Germinal center (tissue), 1 donor: ENCODE data around the gene MMP23B.
"Not testable (repeated sequence)": the region's sequence is repeated elsewhere in the genome, so short reads cannot be mapped to it uniquely, and the experiment has no call there.

Experiments used
- DNase-seq: peaks from one replicate; pipeline ENCODE4 v3.0.0; 2012; ENCODE audit warnings: mixed read lengths, low spot score

MMP23B gene

GRCh38 chr1:1631782-1632420 lies at the start of gene MMP23B:
TSS of gene MMP23B (plus strand) at chr1:1632173. CDS start at chr1:1632219, 46 bp downstream.
- DNase-seq = no peak

- no peak for DNase-seq
These were observed 49.2 kb upstream of the MMP23B start for GRCh38 chr1:1582585-1583346.

GRCh38 chr1:1583347-1584010 lies 48.5 kb upstream of the MMP23B start:
- no peak for DNase-seq

- no peak for DNase-seq
These were observed 40.5 kb upstream of the MMP23B start for GRCh38 chr1:1591452-1591851.

- no peak for DNase-seq
These were observed 38.0 kb upstream of the MMP23B start for GRCh38 chr1:1593834-1594601.

- DNase-seq = no peak
These were observed 37.2 kb upstream of the MMP23B start for GRCh38 chr1:1594602-1595260.

- not testable (repeated sequence) for DNase-seq
These were observed 36.6 kb upstream of the MMP23B start for GRCh38 chr1:1595341-1595740.

- no peak for DNase-seq
These were observed 35.3 kb upstream of the MMP23B start for GRCh38 chr1:1596493-1597274.

GRCh38 chr1:1597275-1597930 lies 34.6 kb upstream of the MMP23B start:
- DNase-seq = peak; percentile 54

- DNase-seq = no peak
These were observed 33.8 kb upstream of the MMP23B start for GRCh38 chr1:1598051-1598719.

- DNase-seq = no peak
These were observed 33.3 kb upstream of the MMP23B start for GRCh38 chr1:1598720-1599029.

- peak; percentile 56 for DNase-seq
These were observed 32.7 kb upstream of the MMP23B start for GRCh38 chr1:1599030-1599934.

- DNase-seq = no peak
These were observed 31.8 kb upstream of the MMP23B start, which contains the start of gene FNDC10 for GRCh38 chr1:1599935-1600860. TSS of gene FNDC10 (minus strand) at chr1:1600135. CDS start at chr1:1600015, 120 bp downstream.

- no peak for DNase-seq
These were observed 31.0 kb upstream of the MMP23B start for GRCh38 chr1:1600861-1601563.

GRCh38 chr1:1601564-1602303 lies 30.2 kb upstream of the MMP23B start:
- DNase-seq = no peak

- DNase-seq = no peak
These were observed 29.5 kb upstream of the MMP23B start for GRCh38 chr1:1602304-1602967.
